AG10803 (cell line): ENCODE data around the gene CT45A10.
"Not testable (repeated sequence)": the region's sequence is repeated elsewhere in the genome, so short reads cannot be mapped to it uniquely, and the experiment has no call there.

ENCODE experiments used
- DNase-seq: peaks from one replicate; pipeline ENCODE4 v3.0.0; 2010; ENCODE audit warnings: low read depth
- H3K4me3 ChIP-seq: 2 replicates; pipeline ENCODE4 v1.5.1; 2011; ENCODE audit warnings: mild to moderate bottlenecking, low read length, control low read depth
- TF ChIP-seq, protein P1 (sequence below): conservative IDR thresholded peaks from 2 replicates; pipeline ENCODE4 v1.5.1; 2011; ENCODE audit warnings: mild to moderate bottlenecking, low read length, control low read depth, inconsistent platforms

The CT45A10 gene

DNA sequence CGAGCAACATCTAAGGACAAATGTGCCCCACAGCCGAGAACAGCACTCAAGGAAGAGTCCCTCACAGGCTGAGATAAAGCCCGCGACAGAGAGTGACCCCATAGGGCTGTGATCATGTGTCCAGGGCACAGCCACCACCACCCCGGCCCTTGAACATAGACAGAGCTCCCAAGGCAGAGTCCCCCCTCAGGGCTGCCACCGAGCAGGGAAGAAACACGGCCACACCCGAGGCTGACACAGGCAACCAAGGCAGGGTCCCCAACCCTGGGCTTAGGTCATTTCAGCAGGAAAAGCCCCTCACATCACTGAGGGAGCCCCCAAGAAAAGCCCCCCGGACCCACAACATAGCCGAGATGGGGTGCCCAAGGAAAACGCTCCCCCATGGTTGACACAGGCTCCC lies 463 bp downstream of the CT45A10 start:
- DNase-seq, result no peak
- no peak overlapping the region for H3K4me3 ChIP-seq
- TF ChIP-seq, protein P1, sequence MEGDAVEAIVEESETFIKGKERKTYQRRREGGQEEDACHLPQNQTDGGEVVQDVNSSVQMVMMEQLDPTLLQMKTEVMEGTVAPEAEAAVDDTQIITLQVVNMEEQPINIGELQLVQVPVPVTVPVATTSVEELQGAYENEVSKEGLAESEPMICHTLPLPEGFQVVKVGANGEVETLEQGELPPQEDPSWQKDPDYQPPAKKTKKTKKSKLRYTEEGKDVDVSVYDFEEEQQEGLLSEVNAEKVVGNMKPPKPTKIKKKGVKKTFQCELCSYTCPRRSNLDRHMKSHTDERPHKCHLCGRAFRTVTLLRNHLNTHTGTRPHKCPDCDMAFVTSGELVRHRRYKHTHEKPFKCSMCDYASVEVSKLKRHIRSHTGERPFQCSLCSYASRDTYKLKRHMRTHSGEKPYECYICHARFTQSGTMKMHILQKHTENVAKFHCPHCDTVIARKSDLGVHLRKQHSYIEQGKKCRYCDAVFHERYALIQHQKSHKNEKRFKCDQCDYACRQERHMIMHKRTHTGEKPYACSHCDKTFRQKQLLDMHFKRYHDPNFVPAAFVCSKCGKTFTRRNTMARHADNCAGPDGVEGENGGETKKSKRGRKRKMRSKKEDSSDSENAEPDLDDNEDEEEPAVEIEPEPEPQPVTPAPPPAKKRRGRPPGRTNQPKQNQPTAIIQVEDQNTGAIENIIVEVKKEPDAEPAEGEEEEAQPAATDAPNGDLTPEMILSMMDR, result no peak

DNA sequence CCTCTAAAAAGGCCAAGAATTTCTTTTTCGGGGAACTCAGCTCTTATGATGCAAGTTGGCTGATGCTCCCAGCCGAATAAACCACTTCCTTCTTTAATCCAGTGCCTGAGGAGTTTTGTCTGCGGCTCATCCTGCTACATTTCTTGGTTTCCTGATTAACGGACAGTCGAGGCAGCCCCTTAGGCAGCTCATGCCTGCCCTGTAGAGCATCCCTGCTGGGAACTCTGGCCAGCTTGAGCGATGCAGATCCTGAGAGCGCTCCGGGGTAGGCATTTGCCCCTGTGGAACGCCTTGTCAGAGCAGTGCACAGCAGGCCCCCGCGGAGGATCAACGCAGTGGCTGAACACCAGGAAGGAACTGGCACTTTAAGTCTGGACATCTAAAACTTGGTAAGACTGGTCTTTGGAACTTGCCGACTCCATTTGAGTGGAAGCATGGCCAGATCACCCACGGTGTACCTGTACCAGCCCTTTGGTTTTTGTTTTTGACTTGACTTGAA lies 3.1 kb downstream of the CT45A10 start:
- no peak overlapping the region for H3K4me3 ChIP-seq
- TF ChIP-seq, protein P1, result no peak
- no peak for DNase-seq

DNA sequence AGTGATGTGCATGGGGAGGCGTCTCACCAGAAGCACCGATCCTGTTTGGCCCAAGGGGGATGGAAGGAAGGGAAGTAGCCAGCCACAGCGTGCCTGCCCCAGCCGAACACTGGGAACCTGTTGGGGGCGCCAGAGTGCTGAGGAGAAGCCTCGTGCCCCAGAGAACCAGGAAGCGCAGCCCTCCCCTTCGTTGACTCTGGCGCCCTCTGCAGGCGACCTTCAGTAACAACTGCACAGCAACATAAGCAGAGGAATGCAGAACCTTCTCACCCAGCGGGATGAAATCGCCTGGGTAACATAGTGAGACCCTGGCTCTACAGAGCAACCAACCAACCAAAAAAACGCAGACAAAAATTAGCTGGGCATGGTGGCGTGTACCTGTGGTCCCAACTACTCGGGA lies 4.3 kb downstream of the CT45A10 start:
- H3K4me3 ChIP-seq, DNase-seq: not testable (repeated sequence)

DNA sequence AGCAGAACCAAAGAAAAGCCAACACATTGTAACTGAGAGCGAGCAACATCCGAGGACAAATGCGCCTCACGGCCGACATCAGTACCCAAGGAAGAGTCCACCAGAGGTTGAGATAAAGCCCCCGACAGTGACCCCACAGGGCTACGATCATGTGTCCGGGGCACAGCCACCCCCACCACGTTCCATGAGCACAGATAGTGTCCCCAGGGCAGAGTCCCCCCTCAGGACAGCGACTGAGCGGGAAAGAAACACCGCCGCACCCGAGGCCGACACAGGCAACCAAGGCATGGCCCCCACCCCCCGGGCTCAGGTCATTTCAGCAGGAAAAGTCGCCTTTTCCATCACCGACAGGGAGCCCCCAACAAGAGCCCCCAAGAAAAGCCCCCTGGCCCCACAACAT lies 5.0 kb downstream of the CT45A10 start:
- not testable (repeated sequence) for DNase-seq

DNA sequence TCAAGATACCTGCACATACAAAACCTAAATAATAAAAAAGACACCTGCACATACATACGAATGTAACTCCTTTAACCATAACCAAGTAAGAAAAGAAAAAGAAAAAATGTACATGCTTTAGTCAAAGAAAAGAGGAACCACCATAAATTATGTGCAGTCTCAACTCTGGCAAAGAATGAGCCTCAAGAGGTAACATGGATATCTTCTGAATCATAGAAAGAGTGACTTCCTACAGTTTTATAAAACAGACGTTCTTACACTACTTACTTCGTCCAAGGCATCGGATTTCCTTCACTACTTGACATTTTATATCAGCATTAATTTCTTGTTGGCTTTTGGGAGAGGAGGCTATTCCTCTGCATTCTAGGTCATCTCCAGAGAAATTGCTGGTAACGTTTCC lies 10.5 kb downstream of the CT45A10 start:
- not testable (repeated sequence) for H3K4me3 ChIP-seq, DNase-seq

More for the DNA sequence above, 5.0 kb downstream of the CT45A10 start:
- H3K4me3 ChIP-seq, result not testable (repeated sequence)

DNA sequence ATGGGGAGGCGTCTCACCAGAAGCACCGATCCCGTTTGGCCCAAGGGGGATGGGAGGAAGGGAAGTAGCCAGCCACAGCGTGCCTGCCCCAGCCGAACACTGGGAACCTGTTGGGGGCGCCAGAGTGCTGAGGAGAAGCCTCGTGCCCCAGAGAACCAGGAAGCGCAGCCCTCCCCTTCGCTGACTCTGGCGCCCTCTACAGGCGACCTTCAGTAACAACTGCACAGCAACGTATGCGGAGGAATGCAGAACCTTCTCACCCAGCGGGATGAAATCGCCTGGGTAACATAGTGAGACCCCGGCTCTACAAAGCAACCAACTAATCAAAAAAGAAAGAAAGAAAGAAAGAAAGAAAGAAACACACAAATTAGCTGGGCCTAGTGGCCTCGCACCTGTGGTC lies 21.5 kb downstream of the CT45A10 start, which contains the start of gene CT45A9:
CT45A9 (minus strand) TSS at position 101 of the 400 bp plus-strand sequence. CDS start 3,751 bp downstream, outside the sequence.
- not testable (repeated sequence) for H3K4me3 ChIP-seq

DNA sequence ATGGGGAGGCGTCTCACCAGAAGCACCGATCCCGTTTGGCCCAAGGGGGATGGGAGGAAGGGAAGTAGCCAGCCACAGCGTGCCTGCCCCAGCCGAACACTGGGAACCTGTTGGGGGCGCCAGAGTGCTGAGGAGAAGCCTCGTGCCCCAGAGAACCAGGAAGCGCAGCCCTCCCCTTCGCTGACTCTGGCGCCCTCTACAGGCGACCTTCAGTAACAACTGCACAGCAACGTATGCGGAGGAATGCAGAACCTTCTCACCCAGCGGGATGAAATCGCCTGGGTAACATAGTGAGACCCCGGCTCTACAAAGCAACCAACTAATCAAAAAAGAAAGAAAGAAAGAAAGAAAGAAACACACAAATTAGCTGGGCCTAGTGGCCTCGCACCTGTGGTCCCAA lies 38.8 kb downstream of the CT45A10 start, which contains the start of gene CT45A8:
CT45A8 (minus strand) TSS at position 101 of the 400 bp plus-strand sequence. CDS start 3,755 bp downstream, outside the sequence.
- DNase-seq, H3K4me3 ChIP-seq: not testable (repeated sequence)

More for the DNA sequence above, 21.5 kb downstream of the CT45A10 start, which contains the start of gene CT45A9:
- DNase-seq, result not testable (repeated sequence)

DNA sequence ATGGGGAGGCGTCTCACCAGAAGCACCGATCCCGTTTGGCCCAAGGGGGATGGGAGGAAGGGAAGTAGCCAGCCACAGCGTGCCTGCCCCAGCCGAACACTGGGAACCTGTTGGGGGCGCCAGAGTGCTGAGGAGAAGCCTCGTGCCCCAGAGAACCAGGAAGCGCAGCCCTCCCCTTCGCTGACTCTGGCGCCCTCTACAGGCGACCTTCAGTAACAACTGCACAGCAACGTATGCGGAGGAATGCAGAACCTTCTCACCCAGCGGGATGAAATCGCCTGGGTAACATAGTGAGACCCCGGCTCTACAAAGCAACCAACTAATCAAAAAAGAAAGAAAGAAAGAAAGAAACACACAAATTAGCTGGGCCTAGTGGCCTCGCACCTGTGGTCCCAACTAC lies 56.1 kb downstream of the CT45A10 start, which contains the start of gene CT45A7:
CT45A7 (minus strand) TSS at position 101 of the 400 bp plus-strand sequence. CDS start 3,747 bp downstream, outside the sequence.
- H3K4me3 ChIP-seq, DNase-seq: not testable (repeated sequence)
